ENCODE measurements around the gene DNAL4. TPM values are rescaled to one million over a fixed set of nuclear protein-coding genes. Genes with fewer than 3 reads are reported as not detected.

Gene DNAL4
- total and polyA plus RNA-seq, 2 of the 4 experiments (the other 2 are of a cell fraction) = 6.1 to 12.1 TPM

- Histone ChIP-seq H3K23ac (ENCODE audit: low read depth, low read length) (no peak overlapping the region), H2BK20ac (ENCODE audit: low read depth, low read length) (no peak overlapping the region), H3K4me3 (ENCODE audit: insufficient read depth, low read depth, low read length) (no peak overlapping the region), H3K4me1 (ENCODE audit: control insufficient read depth, insufficient read depth, low read length) (peaks cover 3% of the 10 kb centered on the region), H3K36me3 (ENCODE audit: control insufficient read depth, insufficient read depth, low read length) (no peaks in the 10 kb centered on the region), H3K9me1 (ENCODE audit: insufficient read depth, low read length) (peaks cover 18% of the 10 kb centered on the region), H3K4me2 (ENCODE audit: low read depth, low read length) (no peak overlapping the region), H3K9me3 (ENCODE audit: control insufficient read depth, insufficient read depth, low read length) (no peaks in the 10 kb centered on the region), H3K18ac (ENCODE audit: low read depth, low read length) (no peak overlapping the region), H4K91ac (ENCODE audit: insufficient read depth, low read depth, low read length) (no peak overlapping the region), H3K79me1 (ENCODE audit: low read depth in 1 of 2, low read length in 2 of 2) (peaks cover 0 to 12% of the 10 kb centered on the region in 2 experiments; a peak in 2 of 4 replicates), H3K27ac (ENCODE audit: insufficient read depth, low read length) (no peak overlapping the region), H3K56ac (ENCODE audit: extremely low read depth, insufficient read depth, low read length) (no peak overlapping the region), H2BK120ac (ENCODE audit: low read depth, low read length) (no peak overlapping the region), H3K9ac (ENCODE audit: low read depth, low read length) (no peak overlapping the region), H2AK9ac (replicated peaks; ENCODE audit: low read depth, low read length, poor library complexity) (no peak overlapping the region), H2AK5ac (ENCODE audit: low read depth, low read length) (peak overlapping the region; percentile 10; the same call in 1 of the 2 replicates), H4K20me1 (ENCODE audit: insufficient read depth, low read length) (no peaks in the 10 kb centered on the region), H4K8ac (ENCODE audit: low read depth in 2 of 2, low read length in 2 of 2) (no peak overlapping the region), H2BK5ac (ENCODE audit: low read depth, low read length, poor library complexity, severe bottlenecking) (peak overlapping the region; percentile 78), H2BK15ac (ENCODE audit: low read depth, low read length) (no peak overlapping the region), H3K27me3 (ENCODE audit: control insufficient read depth, insufficient read depth, low read length) (no peaks in the 10 kb centered on the region), H4K5ac (ENCODE audit: low read depth, low read length) (no peak overlapping the region), H3K4ac (ENCODE audit: low read depth, low read length) (peak overlapping the region; percentile 29; the same call in 1 of the 2 replicates), H3K14ac (replicated peaks; ENCODE audit: low read depth, low read length) (peak overlapping the region; percentile 52; the same call in 1 of the 2 replicates), H2AFZ (replicated peaks; ENCODE audit: low read length, poor library complexity) (peak overlapping the region; percentile 34)
- DNase-seq (no peak), ATAC-seq (ENCODE audit: low read depth) (no peak)
- POLR2A ChIA-PET (ENCODE audit: unreplicated experiment) = no interaction called here
- CTCF ChIA-PET = no interaction called here
- dilution Hi-C loops (cut with HindIII; ENCODE audit: low sequenced_read_pairs, unreplicated experiment) = no loop called here
- in situ Hi-C loops (cut with MboI; ENCODE audit: low sequenced_read_pairs) = loop anchor here (10.0 kb wide), 1 partner anchor 243 kb away; no protein-coding TSS in a partner anchor
- 64 to 100% methylated on average over 2 to 13 of the region's 20 CpGs for WGBS, 2 experiments (ENCODE audit: extremely low coverage in 2 of 2, insufficient read length in 1 of 2)
- no TSS peak for BruUV-seq (replicated peaks)
- intact Hi-C loops (cut with micrococcal nuclease) = loop anchor here (10.0 kb wide), 1 partner anchor 553 kb away; the partner anchor contains the start of gene RPL3
- no peak for TF ChIP-seq RAD21 (IDR thresholded peaks at IDR 0.05; ENCODE audit: low read length)
- no peak for TF ChIP-seq CEBPB (IDR thresholded peaks at IDR 0.05; ENCODE audit: low read depth, low read length)
- TF ChIP-seq MAFK (IDR thresholded peaks at IDR 0.05; ENCODE audit: low read depth, low read length) = no peak
- TF ChIP-seq ELK1 (IDR thresholded peaks at IDR 0.05; ENCODE audit: borderline replicate concordance, low read depth, low read length) = no peak
- no peak for TF ChIP-seq MXI1 (IDR thresholded peaks at IDR 0.05; ENCODE audit: borderline replicate concordance, low read depth, low read length)
- no peak for TF ChIP-seq SMC3 (IDR thresholded peaks at IDR 0.05; ENCODE audit: low read depth, low read length)
- no peak for TF ChIP-seq USF2 (IDR thresholded peaks at IDR 0.05; ENCODE audit: low read depth, low read length)
- no peak for TF ChIP-seq BHLHE40 (IDR thresholded peaks at IDR 0.05; ENCODE audit: low read depth, low read length)
- no peak for TF ChIP-seq POLR2A (IDR thresholded peaks at IDR 0.05; ENCODE audit: low read depth, low read length)
- TF ChIP-seq CHD1 (IDR thresholded peaks at IDR 0.05; ENCODE audit: low read depth, low read length) = no peak
- no peak for TF ChIP-seq CTCF (conservative IDR thresholded peaks at IDR 0.05; ENCODE audit: low read depth, low read length)
- TF ChIP-seq RFX5 (IDR thresholded peaks at IDR 0.05; ENCODE audit: low read depth, low read length) = no peak
- no peak for TF ChIP-seq RCOR1 (IDR thresholded peaks at IDR 0.05; ENCODE audit: insufficient replicate concordance, low read length)
- no peak for TF ChIP-seq FOS (IDR thresholded peaks at IDR 0.05; ENCODE audit: low read depth, low read length)
Observed at GRCh38 chr22:38761202-38762162, 32.5 kb downstream of the DNAL4 start.
